SK-N-SH (cell line): ENCODE data around the gene OBP2B. TPM values are rescaled to one million over a fixed set of nuclear protein-coding genes. Genes with fewer than 3 reads are reported as not detected.

Experiments
- CTCF ChIA-PET: fragments of 300-600, 350-600 bp; formaldehyde crosslinking; extraction: SDS; loops from one replicate; lab custom pipeline; 2021; lab: Yijun Ruan, JAX
- POLR2A ChIA-PET: fragments of 350-600 bp; sonication (Branson Sonifier 250); formaldehyde crosslinking; extraction: SDS; loops from one replicate; lab custom pipeline; 2020; ENCODE audit warnings: antibody characterized with exemption, inconsistent platforms; lab: Yijun Ruan, JAX
- DNase-seq: peaks from one replicate; pipeline ENCODE4 v3.0.0; 2012
- H2AFZ ChIP-seq: fragments of 200-600 bp; sonication (generic); 2 replicates; pipeline ENCODE4 v1.8.1; 2016; ENCODE audit warnings: antibody characterized with exemption, mild to moderate bottlenecking, low read depth
- H3F3A ChIP-seq: fragments of 200-600 bp; sonication (generic); replicated peaks from 2 replicates; pipeline ENCODE3; 2016; ENCODE audit warnings: antibody characterized with exemption, mild to moderate bottlenecking; ENCODE audit not compliant: insufficient read depth
- H3K27ac ChIP-seq, 2 experiments: fragments of 200-500 bp in 1 of 2; fragments of 200-600 bp in 1 of 2; sonication (Bioruptor generic) in 1 of 2; sonication (generic), shearing (Covaris generic) in 1 of 2; 2 replicates each; pipeline versions ENCODE4 v1.5.1 to v1.6.1; 2014 to 2016; ENCODE audit warnings: low read depth in 2 of 2, inconsistent platforms in 1 of 2, low read length in 1 of 2, mild to moderate bottlenecking in 1 of 2, mixed read lengths in 1 of 2
- H3K27me3 ChIP-seq: fragments of 200-600 bp; sonication (generic), shearing (Covaris generic); 2 replicates; pipeline ENCODE4 v1.6.1; 2016; ENCODE audit warnings: mixed run types; ENCODE audit not compliant: insufficient read depth
- H3K36me3 ChIP-seq, 2 experiments: fragments of 200-500 bp in 1 of 2; fragments of 200-600 bp in 1 of 2; sonication (Bioruptor generic) in 1 of 2; sonication (generic) in 1 of 2; replicated peaks in 1 of 2; 2 replicates each; pipeline versions ENCODE3 to v1.5.1; 2014 to 2016; ENCODE audit warnings: low read length in 1 of 2, mild to moderate bottlenecking in 1 of 2; ENCODE audit not compliant: insufficient read depth in 2 of 2, control insufficient read depth in 1 of 2
- H3K4me1 ChIP-seq, 2 experiments: fragments of 200-500 bp in 1 of 2; fragments of 200-600 bp in 1 of 2; sonication (Bioruptor generic) in 1 of 2; sonication (generic), shearing (Covaris generic) in 1 of 2; 2 replicates each; pipeline versions ENCODE4 v1.5.1 to v1.6.1; 2014 to 2016; ENCODE audit warnings: low read depth in 1 of 2, low read length in 1 of 2, mixed run types in 1 of 2; ENCODE audit not compliant: insufficient read depth in 2 of 2, control insufficient read depth in 1 of 2
- H3K4me2 ChIP-seq: fragments of 200-600 bp; sonication (generic), shearing (Covaris generic); 2 replicates; pipeline ENCODE4 v1.6.1; 2017; ENCODE audit warnings: mixed run types
- H3K4me3 ChIP-seq, 2 experiments: fragments of 200-500 bp in 1 of 2; fragments of 200-600 bp in 1 of 2; sonication (Bioruptor generic) in 1 of 2; sonication (generic), shearing (Covaris generic) in 1 of 2; 2 replicates each; pipeline versions ENCODE4 v1.5.1 to v1.8.1; 2014 to 2016; ENCODE audit warnings: low read depth in 2 of 2, inconsistent platforms in 1 of 2, low read length in 1 of 2, mild to moderate bottlenecking in 1 of 2, mixed read lengths in 1 of 2, moderate library complexity in 1 of 2
- H3K79me2 ChIP-seq: fragments of 200-600 bp; sonication (generic); 2 replicates; pipeline ENCODE4 v1.8.1; 2017; ENCODE audit warnings: mild to moderate bottlenecking; ENCODE audit not compliant: insufficient read depth
- H3K9ac ChIP-seq: fragments of 200-600 bp; sonication (generic); 2 replicates; pipeline ENCODE4 v1.6.1; 2017; ENCODE audit warnings: mixed run types
- H3K9me2 ChIP-seq: fragments of 200-600 bp; sonication (generic); 2 replicates; pipeline ENCODE4 v1.6.1; 2017; ENCODE audit warnings: mixed run types
- H3K9me3 ChIP-seq: fragments of 200-600 bp; sonication (generic); 2 replicates; pipeline ENCODE4 v1.6.1; 2017; ENCODE audit warnings: mixed run types, mild to moderate bottlenecking, moderate library complexity
- H4K20me1 ChIP-seq: fragments of 200-600 bp; sonication (generic); 2 replicates; pipeline ENCODE4 v1.6.1; 2017; ENCODE audit warnings: mild to moderate bottlenecking, mixed run types; ENCODE audit not compliant: insufficient read depth
- EP300 ChIP-seq, 2 experiments: IDR thresholded peaks; 2 replicates each; pipeline versions ENCODE4 v1.4.0 to v1.6.1; 2012; ENCODE audit warnings: borderline replicate concordance in 1 of 2, low read depth in 1 of 2, low read length in 1 of 2
- FOSL2 ChIP-seq: IDR thresholded peaks from 2 replicates; pipeline ENCODE4 v1.4.0; 2012; ENCODE audit warnings: low read depth, mild to moderate bottlenecking, moderate library complexity, borderline replicate concordance
- GABPA ChIP-seq: IDR thresholded peaks from 2 replicates; pipeline ENCODE4 v1.4.0; 2012; ENCODE audit warnings: low read depth, mild to moderate bottlenecking
- IRF3 ChIP-seq: fragments of 150-350 bp; IDR thresholded peaks from 2 replicates; pipeline ENCODE4 v1.6.1; 2016; ENCODE audit warnings: mild to moderate bottlenecking, low read depth, low read length
- MXI1 ChIP-seq: IDR thresholded peaks from 2 replicates; pipeline ENCODE4 v1.6.1; 2012; ENCODE audit warnings: mild to moderate bottlenecking, low read depth, low read length, improper control_type of control experiment
- NFIC ChIP-seq: IDR thresholded peaks from 2 replicates; pipeline ENCODE4 v1.4.0; 2012; ENCODE audit warnings: borderline replicate concordance
- POLR2AphosphoS5 ChIP-seq: IDR thresholded peaks from 2 replicates; pipeline ENCODE4 v1.6.1; 2012; ENCODE audit warnings: low read depth, low read length
- RAD21 ChIP-seq: IDR thresholded peaks from 2 replicates; pipeline ENCODE4 v1.6.1; 2012; ENCODE audit warnings: mild to moderate bottlenecking, low read length
- RCOR1 ChIP-seq: fragments of 150-350 bp; IDR thresholded peaks from 2 replicates; pipeline ENCODE4 v1.6.1; 2017; ENCODE audit warnings: antibody characterized with exemption, low read length
- RXRA ChIP-seq: IDR thresholded peaks from 2 replicates; pipeline ENCODE4 v1.4.0; 2012; ENCODE audit warnings: low read depth, mild to moderate bottlenecking, borderline replicate concordance
- SMC3 ChIP-seq: IDR thresholded peaks from 2 replicates; pipeline ENCODE4 v1.6.1; 2012; ENCODE audit warnings: low read depth, low read length, improper control_type of control experiment
- YY1 ChIP-seq: IDR thresholded peaks from 2 replicates; pipeline ENCODE4 v1.4.0; 2012; ENCODE audit warnings: low read depth, mild to moderate bottlenecking
- WGBS: methylation state at CpG from one replicate; pipeline ENCODE4 v1.1.6; 2017; ENCODE audit warnings: low lambda C conversion rate; 5-methylcytosine and 5-hydroxymethylcytosine counted together
- polyA plus RNA-seq, 3 experiments: library from polyadenylated mRNA; depleted of rRNA; stranded (reverse); fragments of >200 nt; gene quantifications; 2 replicates each; pipeline ENCODE4 v1.2.3, GENCODE V29; 2012
- TF ChIP-seq, protein P1 (sequence below): IDR thresholded peaks from 2 replicates; pipeline ENCODE4 v1.6.1; 2012; ENCODE audit warnings: mild to moderate bottlenecking, low read depth, low read length, moderate library complexity
- TF ChIP-seq, protein P2 (sequence below): IDR thresholded peaks from 2 replicates; pipeline ENCODE4 v1.4.0; 2012; ENCODE audit warnings: low read depth
- TF ChIP-seq, protein P3 (sequence below): IDR thresholded peaks from 2 replicates; pipeline ENCODE4; 2012

Gene OBP2B
- polyA plus RNA-seq, 1 of the 3 experiments (the other 2 are of a cell fraction): not detected

DNA sequence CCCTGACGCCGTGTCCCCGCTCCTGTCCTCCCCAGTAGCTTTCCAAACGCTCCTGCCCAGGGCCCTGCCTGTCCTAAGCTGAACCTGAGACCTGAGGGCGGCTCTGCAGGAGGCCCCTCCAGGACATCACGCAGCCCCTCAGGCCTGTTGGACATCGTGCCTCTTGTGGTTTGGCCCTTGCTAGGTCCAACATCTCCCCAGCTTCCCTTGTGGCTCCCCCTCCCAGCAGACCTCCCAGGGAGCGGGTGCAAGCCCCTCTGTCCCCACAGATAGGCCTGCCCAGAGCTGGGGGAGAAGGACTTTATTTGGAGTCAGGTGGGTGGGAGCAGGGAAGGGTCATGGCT lies 4.1 kb downstream of the OBP2B start (continued):
- TF ChIP-seq IRF3: no peak
- no peak for TF ChIP-seq SMC3

DNA sequence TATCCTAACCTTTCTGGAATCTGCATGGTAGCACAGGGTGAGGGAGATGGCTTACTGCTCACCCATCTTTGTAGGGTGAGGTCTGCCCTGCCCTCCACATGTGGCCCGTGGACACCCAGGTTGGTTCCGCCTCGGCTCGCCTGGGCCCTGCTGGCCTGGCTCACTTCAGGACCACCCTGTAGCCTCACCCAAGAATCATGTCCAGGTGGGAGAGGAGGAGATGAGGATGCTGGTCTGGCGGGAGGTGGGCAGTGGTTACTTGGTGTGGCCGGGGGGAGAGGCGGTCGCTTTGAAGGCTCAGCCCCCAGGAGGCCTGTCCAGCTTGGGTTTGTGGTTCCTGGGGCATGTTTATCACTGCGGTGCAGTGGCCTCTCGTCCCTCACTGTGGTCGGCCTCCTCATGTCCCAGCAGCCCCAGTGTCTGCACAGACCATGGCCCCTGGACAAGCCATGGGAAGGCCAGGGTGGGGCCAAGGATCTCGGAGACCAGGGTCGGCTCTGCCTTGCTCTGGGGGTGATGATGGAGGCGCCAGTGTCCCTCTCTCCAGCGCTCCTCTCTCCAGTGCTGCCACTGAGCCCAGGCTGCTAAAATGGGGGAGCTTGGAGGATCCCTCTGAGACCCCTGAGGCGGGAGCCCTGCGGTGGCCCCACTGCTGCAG lies 4.6 kb downstream of the OBP2B start:
- TF ChIP-seq RAD21 (no peak), NFIC (no peak), IRF3 (no peak)
- Histone ChIP-seq H3K27me3 (peaks cover 47% of the 10 kb centered on the region), H3K9ac (no peak overlapping the region), H3K4me1 (no peaks in the 10 kb centered on the region; a peak in 1 of 4 replicates), H3K27ac (no peak overlapping the region), H3F3A (no peaks in the 10 kb centered on the region), H4K20me1 (no peaks in the 10 kb centered on the region), H3K4me3 (no peak overlapping the region), H3K9me2 (no peaks in the 10 kb centered on the region), H2AFZ (no peak overlapping the region), H3K36me3 (no peaks in the 10 kb centered on the region), H3K4me2 (no peak overlapping the region), H3K9me3 (no peaks in the 10 kb centered on the region), H3K79me2 (no peaks in the 10 kb centered on the region)
- DNase-seq: no peak
- ChIA-PET CTCF (interaction anchor here (1.3 kb wide), 1 partner anchor 60 kb away, joined by 4 read pairs; no protein-coding TSS in a partner anchor), POLR2A (no interaction called here)
- 37% methylated on average over 8 of the region's 17 CpGs for WGBS

GRCh38 chr9:133203506-133204075 lies 5.5 kb downstream of the OBP2B start:
- H3K79me2 ChIP-seq: no peaks in the 10 kb centered on the region
- TF ChIP-seq GABPA (no peak), MXI1 (no peak), NFIC (no peak), EP300 (IDR thresholded peaks at IDR 0.05; ENCODE audit: borderline replicate concordance in 1 of 2, low read depth in 1 of 2, low read length in 1 of 2) (no peak), RXRA (no peak), POLR2AphosphoS5 (no peak), FOSL2 (no peak), RAD21 (no peak), YY1 (no peak), RCOR1 (no peak)
- TF ChIP-seq, protein P1, sequence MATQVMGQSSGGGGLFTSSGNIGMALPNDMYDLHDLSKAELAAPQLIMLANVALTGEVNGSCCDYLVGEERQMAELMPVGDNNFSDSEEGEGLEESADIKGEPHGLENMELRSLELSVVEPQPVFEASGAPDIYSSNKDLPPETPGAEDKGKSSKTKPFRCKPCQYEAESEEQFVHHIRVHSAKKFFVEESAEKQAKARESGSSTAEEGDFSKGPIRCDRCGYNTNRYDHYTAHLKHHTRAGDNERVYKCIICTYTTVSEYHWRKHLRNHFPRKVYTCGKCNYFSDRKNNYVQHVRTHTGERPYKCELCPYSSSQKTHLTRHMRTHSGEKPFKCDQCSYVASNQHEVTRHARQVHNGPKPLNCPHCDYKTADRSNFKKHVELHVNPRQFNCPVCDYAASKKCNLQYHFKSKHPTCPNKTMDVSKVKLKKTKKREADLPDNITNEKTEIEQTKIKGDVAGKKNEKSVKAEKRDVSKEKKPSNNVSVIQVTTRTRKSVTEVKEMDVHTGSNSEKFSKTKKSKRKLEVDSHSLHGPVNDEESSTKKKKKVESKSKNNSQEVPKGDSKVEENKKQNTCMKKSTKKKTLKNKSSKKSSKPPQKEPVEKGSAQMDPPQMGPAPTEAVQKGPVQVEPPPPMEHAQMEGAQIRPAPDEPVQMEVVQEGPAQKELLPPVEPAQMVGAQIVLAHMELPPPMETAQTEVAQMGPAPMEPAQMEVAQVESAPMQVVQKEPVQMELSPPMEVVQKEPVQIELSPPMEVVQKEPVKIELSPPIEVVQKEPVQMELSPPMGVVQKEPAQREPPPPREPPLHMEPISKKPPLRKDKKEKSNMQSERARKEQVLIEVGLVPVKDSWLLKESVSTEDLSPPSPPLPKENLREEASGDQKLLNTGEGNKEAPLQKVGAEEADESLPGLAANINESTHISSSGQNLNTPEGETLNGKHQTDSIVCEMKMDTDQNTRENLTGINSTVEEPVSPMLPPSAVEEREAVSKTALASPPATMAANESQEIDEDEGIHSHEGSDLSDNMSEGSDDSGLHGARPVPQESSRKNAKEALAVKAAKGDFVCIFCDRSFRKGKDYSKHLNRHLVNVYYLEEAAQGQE: no peak
- TF ChIP-seq, protein P2, sequence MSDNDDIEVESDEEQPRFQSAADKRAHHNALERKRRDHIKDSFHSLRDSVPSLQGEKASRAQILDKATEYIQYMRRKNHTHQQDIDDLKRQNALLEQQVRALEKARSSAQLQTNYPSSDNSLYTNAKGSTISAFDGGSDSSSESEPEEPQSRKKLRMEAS: no peak
- TF ChIP-seq, protein P3, sequence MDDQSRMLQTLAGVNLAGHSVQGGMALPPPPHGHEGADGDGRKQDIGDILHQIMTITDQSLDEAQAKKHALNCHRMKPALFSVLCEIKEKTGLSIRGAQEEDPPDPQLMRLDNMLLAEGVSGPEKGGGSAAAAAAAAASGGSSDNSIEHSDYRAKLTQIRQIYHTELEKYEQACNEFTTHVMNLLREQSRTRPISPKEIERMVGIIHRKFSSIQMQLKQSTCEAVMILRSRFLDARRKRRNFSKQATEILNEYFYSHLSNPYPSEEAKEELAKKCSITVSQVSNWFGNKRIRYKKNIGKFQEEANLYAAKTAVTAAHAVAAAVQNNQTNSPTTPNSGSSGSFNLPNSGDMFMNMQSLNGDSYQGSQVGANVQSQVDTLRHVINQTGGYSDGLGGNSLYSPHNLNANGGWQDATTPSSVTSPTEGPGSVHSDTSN: no peak
- no peaks in the 10 kb centered on the region for H3F3A ChIP-seq
- CTCF ChIA-PET: no interaction called here
- H3K27me3 ChIP-seq: peaks cover 47% of the 10 kb centered on the region
- no peaks in the 10 kb centered on the region for H4K20me1 ChIP-seq
- H3K9ac ChIP-seq: no peak overlapping the region
- no peaks in the 10 kb centered on the region for H3K36me3 ChIP-seq
- no peak for DNase-seq
- no peak overlapping the region for H3K27ac ChIP-seq
- 19% methylated on average over 10 of the region's 10 CpGs for WGBS
- H3K9me3 ChIP-seq: no peaks in the 10 kb centered on the region
- H3K9me2 ChIP-seq: no peaks in the 10 kb centered on the region
- H3K4me2 ChIP-seq: no peak overlapping the region
- no peak overlapping the region for H2AFZ ChIP-seq
- no peak overlapping the region for H3K4me3 ChIP-seq
- POLR2A ChIA-PET: no interaction called here
- no peaks in the 10 kb centered on the region for H3K4me1 ChIP-seq
